Activated CD4-positive, alpha-beta memory T cell treated with anti-CD3 and anti-CD28 coated beads for 36 hours (primary cell): ENCODE results near the gene KLHL42. TPM values are rescaled to one million over a fixed set of nuclear protein-coding genes. Genes with fewer than 3 reads are reported as not detected.

Experiments
- CTCF ChIA-PET: fragments of 350-600 bp; sonication (Branson Sonifier 250); formaldehyde crosslinking; loops from one replicate; lab custom pipeline; 2021; ENCODE audit warnings: antibody characterized with exemption, inconsistent platforms; lab: Charles Lee
- POLR2A ChIA-PET: fragments of 350-600 bp; sonication (Branson Sonifier 250); formaldehyde crosslinking; loops from one replicate; lab custom pipeline; 2021; ENCODE audit warnings: antibody characterized with exemption; lab: Charles Lee
- DNase-seq: peaks from one replicate; pipeline ENCODE4 v3.0.0-alpha.2; 2020
- H3K27ac Mint-ChIP-seq: one replicate; pipeline ENCODE4 v1.8.0; 2021; ENCODE audit warnings: mixed read lengths
- H3K27me3 Mint-ChIP-seq: one replicate; pipeline ENCODE4 v1.8.0; 2021; ENCODE audit warnings: mixed read lengths
- H3K36me3 Mint-ChIP-seq: one replicate; pipeline ENCODE4 v1.8.0; 2021; ENCODE audit warnings: mixed read lengths
- H3K4me1 Mint-ChIP-seq: one replicate; pipeline ENCODE4 v1.8.0; 2021; ENCODE audit warnings: low read depth, mixed read lengths
- H3K4me3 Mint-ChIP-seq: one replicate; pipeline ENCODE4 v1.8.0; 2021; ENCODE audit warnings: mild to moderate bottlenecking, mixed read lengths
- H3K9me3 Mint-ChIP-seq: one replicate; pipeline ENCODE4 v1.8.0; 2021; ENCODE audit warnings: mixed read lengths
- intact Hi-C: fragments of 100-400 bp; cut with micrococcal nuclease; formaldehyde crosslinking; loops from one replicate; pipeline ENCODE4 v1.15.1; 2023
- total RNA-seq, 2 experiments: library from RNA; stranded (reverse); gene quantifications; one replicate each; pipeline ENCODE4 v1.2.3, GENCODE V29; 2021

Gene KLHL42
- total RNA-seq, 2 experiments from 2014 or later, result 8.2 to 9.1 TPM

GRCh38 chr12:27802936-27803335, 22.9 kb downstream of the KLHL42 start:
- no peak for DNase-seq
- Mint-ChIP-seq H3K36me3 (peaks cover 9% of the 10 kb centered on the region), H3K4me3 (no peak overlapping the region), H3K4me1 (peaks cover 50% of the 10 kb centered on the region), H3K9me3 (no peaks in the 10 kb centered on the region), H3K27me3 (peaks cover 11% of the 10 kb centered on the region), H3K27ac (no peak overlapping the region)
- POLR2A ChIA-PET, result interaction anchor here (1.6 to 2.2 kb wide), 2 partner anchors 19 to 24 kb away, joined by 5 to 29 read pairs; no protein-coding TSS in a partner anchor
- intact Hi-C loops, result loop anchor here (1.0 kb wide), 5 partner anchors 17 to 450 kb away; no protein-coding TSS in a partner anchor
- CTCF ChIA-PET, result interaction anchor here (2.4 kb wide), 1 partner anchor 19 kb away, joined by 27 read pairs; no protein-coding TSS in a partner anchor

- CTCF ChIA-PET, result interaction anchor here (1.8 kb wide), 1 partner anchor 16 kb away, joined by 19 read pairs; no protein-coding TSS in a partner anchor
- POLR2A ChIA-PET, result interaction anchor here (1.6 kb wide), 1 partner anchor 17 kb away, joined by 6 read pairs; no protein-coding TSS in a partner anchor
These were observed 25.2 kb downstream of the KLHL42 start for GRCh38 chr12:27805238-27805637.

GRCh38 chr12:27806259-27806658, 26.2 kb downstream of the KLHL42 start:
- no peak overlapping the region for H3K4me3 Mint-ChIP-seq
- POLR2A ChIA-PET, result interaction anchor here (1.6 kb wide), 1 partner anchor 16 kb away, joined by 6 read pairs; no protein-coding TSS in a partner anchor
- no peak for DNase-seq
- peaks cover 37% of the 10 kb centered on the region for H3K4me1 Mint-ChIP-seq
- intact Hi-C loops, result loop anchor here (1.0 kb wide), 1 partner anchor 16 kb away; no protein-coding TSS in a partner anchor
- CTCF ChIA-PET, result interaction anchor here (1.8 kb wide), 1 partner anchor 15 kb away, joined by 19 read pairs; no protein-coding TSS in a partner anchor
- no peaks in the 10 kb centered on the region for H3K36me3 Mint-ChIP-seq
- H3K27ac Mint-ChIP-seq, result no peak overlapping the region
- peaks cover 17% of the 10 kb centered on the region for H3K27me3 Mint-ChIP-seq
- H3K9me3 Mint-ChIP-seq, result no peaks in the 10 kb centered on the region

More at GRCh38 chr12:27805238-27805637, 25.2 kb downstream of the KLHL42 start:
- peaks cover 13% of the 10 kb centered on the region for H3K27me3 Mint-ChIP-seq
- intact Hi-C loops, result no loop called here
- H3K27ac Mint-ChIP-seq, result no peak overlapping the region
- H3K9me3 Mint-ChIP-seq, result no peaks in the 10 kb centered on the region
- DNase-seq, result no peak
- H3K36me3 Mint-ChIP-seq, result no peaks in the 10 kb centered on the region
- no peak overlapping the region for H3K4me3 Mint-ChIP-seq
- peaks cover 47% of the 10 kb centered on the region for H3K4me1 Mint-ChIP-seq

GRCh38 chr12:27807063-27807703, 27.1 kb downstream of the KLHL42 start:
- POLR2A ChIA-PET, result no interaction called here
- CTCF ChIA-PET, result interaction anchor here (1.3 kb wide), 1 partner anchor 14 kb away, joined by 7 read pairs; no protein-coding TSS in a partner anchor
- peaks cover 28% of the 10 kb centered on the region for H3K4me1 Mint-ChIP-seq
- no peaks in the 10 kb centered on the region for H3K36me3 Mint-ChIP-seq
- intact Hi-C loops, result loop anchor here (1.0 kb wide), 1 partner anchor 10 kb away; no protein-coding TSS in a partner anchor
- peak overlapping the region; percentile 27 for H3K4me3 Mint-ChIP-seq
- no peak overlapping the region for H3K27ac Mint-ChIP-seq
- peaks cover 22% of the 10 kb centered on the region for H3K27me3 Mint-ChIP-seq
- DNase-seq, result peak; percentile 56
- no peaks in the 10 kb centered on the region for H3K9me3 Mint-ChIP-seq

GRCh38 chr12:27808841-27809240, 28.8 kb downstream of the KLHL42 start:
- Mint-ChIP-seq H3K4me3 (no peak overlapping the region), H3K27ac (no peak overlapping the region), H3K36me3 (no peaks in the 10 kb centered on the region), H3K27me3 (peaks cover 26% of the 10 kb centered on the region), H3K9me3 (no peaks in the 10 kb centered on the region), H3K4me1 (peaks cover 16% of the 10 kb centered on the region)
- POLR2A ChIA-PET, result no interaction called here
- DNase-seq, result no peak
- intact Hi-C loops, result no loop called here
- CTCF ChIA-PET, result interaction anchor here (1.4 kb wide), 1 partner anchor 12 kb away, joined by 5 read pairs; no protein-coding TSS in a partner anchor

GRCh38 chr12:27810756-27811155, 30.7 kb downstream of the KLHL42 start:
- no peaks in the 10 kb centered on the region for H3K9me3 Mint-ChIP-seq
- no peak overlapping the region for H3K4me3 Mint-ChIP-seq
- H3K4me1 Mint-ChIP-seq, result peaks cover 25% of the 10 kb centered on the region
- POLR2A ChIA-PET, result no interaction called here
- CTCF ChIA-PET, result interaction anchor here (1.0 to 2.6 kb wide), 2 partner anchors 11 to 130 kb away, joined by 4 to 19 read pairs; no protein-coding TSS in a partner anchor
- DNase-seq, result no peak
- H3K27ac Mint-ChIP-seq, result no peak overlapping the region
- H3K36me3 Mint-ChIP-seq, result no peaks in the 10 kb centered on the region
- peaks cover 29% of the 10 kb centered on the region for H3K27me3 Mint-ChIP-seq
- intact Hi-C loops, result no loop called here

GRCh38 chr12:27812502-27812901, 32.5 kb downstream of the KLHL42 start:
- Mint-ChIP-seq H3K27ac (no peak overlapping the region), H3K36me3 (no peaks in the 10 kb centered on the region), H3K27me3 (peaks cover 23% of the 10 kb centered on the region), H3K9me3 (no peaks in the 10 kb centered on the region), H3K4me3 (no peak overlapping the region), H3K4me1 (peaks cover 12% of the 10 kb centered on the region)
- intact Hi-C loops, result no loop called here
- ChIA-PET CTCF (interaction anchor here (2.6 kb wide), 1 partner anchor 9 kb away, joined by 19 read pairs; no protein-coding TSS in a partner anchor), POLR2A (no interaction called here)
- no peak for DNase-seq

- intact Hi-C loops, result no loop called here
- Mint-ChIP-seq H3K27me3 (peaks cover 34% of the 10 kb centered on the region), H3K27ac (no peak overlapping the region), H3K4me3 (no peak overlapping the region), H3K36me3 (no peaks in the 10 kb centered on the region), H3K4me1 (peaks cover 9% of the 10 kb centered on the region), H3K9me3 (no peaks in the 10 kb centered on the region)
- CTCF ChIA-PET, result no interaction called here
- POLR2A ChIA-PET, result no interaction called here
- DNase-seq, result no peak
These were observed 34.4 kb downstream of the KLHL42 start for GRCh38 chr12:27814411-27814810.

- peaks cover 9% of the 10 kb centered on the region for H3K4me1 Mint-ChIP-seq
- H3K36me3 Mint-ChIP-seq, result no peaks in the 10 kb centered on the region
- no peak for DNase-seq
- peaks cover 36% of the 10 kb centered on the region for H3K27me3 Mint-ChIP-seq
- no peaks in the 10 kb centered on the region for H3K9me3 Mint-ChIP-seq
- POLR2A ChIA-PET, result no interaction called here
- H3K4me3 Mint-ChIP-seq, result no peak overlapping the region
- CTCF ChIA-PET, result no interaction called here
- no peak overlapping the region for H3K27ac Mint-ChIP-seq
- intact Hi-C loops, result no loop called here
These were observed 35.0 kb downstream of the KLHL42 start for GRCh38 chr12:27814851-27815591.

- DNase-seq, result no peak
- Mint-ChIP-seq H3K9me3 (no peaks in the 10 kb centered on the region), H3K36me3 (no peaks in the 10 kb centered on the region), H3K4me3 (no peak overlapping the region), H3K27ac (no peak overlapping the region), H3K4me1 (peaks cover 25% of the 10 kb centered on the region), H3K27me3 (peaks cover 24% of the 10 kb centered on the region)
- POLR2A ChIA-PET, result no interaction called here
- CTCF ChIA-PET, result interaction anchor here (0.6 kb wide), 1 partner anchor 49 kb away, joined by 4 read pairs; no protein-coding TSS in a partner anchor
- intact Hi-C loops, result loop anchor here (1.0 kb wide), 1 partner anchor 10 kb away; no protein-coding TSS in a partner anchor
These were observed 37.7 kb downstream of the KLHL42 start for GRCh38 chr12:27817766-27818165.

GRCh38 chr12:27818401-27818918, 38.4 kb downstream of the KLHL42 start:
- DNase-seq, result no peak
- H3K9me3 Mint-ChIP-seq, result no peaks in the 10 kb centered on the region
- ChIA-PET POLR2A (no interaction called here), CTCF (no interaction called here)
- no peaks in the 10 kb centered on the region for H3K36me3 Mint-ChIP-seq
- no peak overlapping the region for H3K4me3 Mint-ChIP-seq
- peaks cover 26% of the 10 kb centered on the region for H3K27me3 Mint-ChIP-seq
- H3K4me1 Mint-ChIP-seq, result peaks cover 32% of the 10 kb centered on the region
- H3K27ac Mint-ChIP-seq, result no peak overlapping the region
- intact Hi-C loops, result no loop called here
